H9 (cell line): ENCODE results near the gene ERC1. TPM values are rescaled to one million over a fixed set of nuclear protein-coding genes. Genes with fewer than 3 reads are reported as not detected.

Experiments used
- DNase-seq: peaks from one replicate; pipeline ENCODE4 v3.0.0-alpha.2; 2017
- H2AFZ ChIP-seq: one replicate; pipeline ENCODE4 v1.6.1; 2013; ENCODE audit warnings: mild to moderate bottlenecking, low read length, control low read depth, moderate library complexity
- H2AK5ac ChIP-seq: 2 replicates; pipeline ENCODE4 v1.6.1; 2013; ENCODE audit warnings: low read length, control low read depth, mixed read lengths; ENCODE audit not compliant: insufficient read length
- H2BK120ac ChIP-seq: one replicate; pipeline ENCODE4 v1.6.1; 2013; ENCODE audit warnings: low read depth, mild to moderate bottlenecking, low read length, control low read depth, inconsistent platforms; ENCODE audit not compliant: poor library complexity, severe bottlenecking
- H2BK12ac ChIP-seq: 2 replicates; pipeline ENCODE4 v1.6.1; 2013; ENCODE audit warnings: low read length, control low read depth, mixed read lengths, low read depth; ENCODE audit not compliant: insufficient read length
- H2BK15ac ChIP-seq: 2 replicates; pipeline ENCODE4 v1.6.1; 2013; ENCODE audit warnings: low read depth, low read length, control low read depth
- H2BK20ac ChIP-seq: one replicate; pipeline ENCODE4 v1.6.1; 2013; ENCODE audit warnings: low read depth, mild to moderate bottlenecking, low read length, control low read depth, inconsistent platforms; ENCODE audit not compliant: poor library complexity, severe bottlenecking
- H2BK5ac ChIP-seq: 2 replicates; pipeline ENCODE4 v1.6.1; 2013; ENCODE audit warnings: low read length, control low read depth, mixed read lengths; ENCODE audit not compliant: insufficient read length
- H3K14ac ChIP-seq: 2 replicates; pipeline ENCODE4 v1.6.1; 2013; ENCODE audit warnings: low read length, control low read depth; ENCODE audit not compliant: insufficient read depth
- H3K18ac ChIP-seq: 2 replicates; pipeline ENCODE4 v1.6.1; 2013; ENCODE audit warnings: low read depth, mild to moderate bottlenecking, mixed read lengths, low read length, control low read depth; ENCODE audit not compliant: insufficient read length
- H3K23ac ChIP-seq: 2 replicates; pipeline ENCODE4 v1.6.1; 2013; ENCODE audit warnings: low read length, control low read depth, mixed read lengths, low read depth; ENCODE audit not compliant: insufficient read length
- H3K23me2 ChIP-seq: 2 replicates; pipeline ENCODE4 v1.6.1; 2013; ENCODE audit warnings: low read depth, mild to moderate bottlenecking, mixed read lengths, low read length, control low read depth; ENCODE audit not compliant: insufficient read length, poor library complexity, severe bottlenecking
- H3K27ac ChIP-seq: 2 replicates; pipeline ENCODE4 v1.5.1; 2013; ENCODE audit warnings: low read length, control low read depth, mixed read lengths, low read depth; ENCODE audit not compliant: insufficient read length
- H3K27me3 ChIP-seq: 2 replicates; pipeline ENCODE4 v1.6.1; 2013; ENCODE audit warnings: low read length, control low read depth, inconsistent platforms; ENCODE audit not compliant: insufficient read depth
- H3K4ac ChIP-seq: 2 replicates; pipeline ENCODE4 v1.6.1; 2013; ENCODE audit warnings: low read depth, mild to moderate bottlenecking, control low read depth, inconsistent platforms, low read length, moderate library complexity
- H3K4me1 ChIP-seq: 2 replicates; pipeline ENCODE4 v1.6.1; 2013; ENCODE audit warnings: low read length, control low read depth, inconsistent platforms; ENCODE audit not compliant: insufficient read depth
- H3K4me2 ChIP-seq: 2 replicates; pipeline ENCODE4 v1.6.1; 2013; ENCODE audit warnings: low read length, control low read depth, mixed read lengths; ENCODE audit not compliant: insufficient read length, insufficient read depth
- H3K56ac ChIP-seq: 2 replicates; pipeline ENCODE4 v1.6.1; 2013; ENCODE audit warnings: low read depth, mild to moderate bottlenecking, mixed read lengths, low read length, control low read depth; ENCODE audit not compliant: insufficient read length
- H3K79me1 ChIP-seq: 2 replicates; pipeline ENCODE4 v1.6.1; 2013; ENCODE audit warnings: low read depth, mild to moderate bottlenecking, moderate library complexity, low read length, control low read depth, inconsistent platforms; ENCODE audit not compliant: insufficient read depth, poor library complexity, severe bottlenecking
- H3K79me2 ChIP-seq: 2 replicates; pipeline ENCODE4 v1.6.1; 2013; ENCODE audit warnings: low read length, control low read depth, inconsistent platforms; ENCODE audit not compliant: insufficient read depth
- H3K9ac ChIP-seq: 2 replicates; pipeline ENCODE4 v1.6.1; 2013; ENCODE audit warnings: low read length, control low read depth, mixed read lengths; ENCODE audit not compliant: insufficient read length; ENCODE audit errors: extremely low read depth
- H3K9me3 ChIP-seq: one replicate; pipeline ENCODE4 v1.6.1; 2013; ENCODE audit warnings: low read depth, low read length, inconsistent platforms; ENCODE audit not compliant: control insufficient read depth
- H3T11ph ChIP-seq: one replicate; pipeline ENCODE4 v1.6.1; 2013; ENCODE audit warnings: mild to moderate bottlenecking, low read length, control low read depth, inconsistent platforms
- H4K20me1 ChIP-seq: one replicate; pipeline ENCODE4 v1.6.1; 2013; ENCODE audit not compliant: control insufficient read depth, insufficient read length, insufficient read depth
- H4K5ac ChIP-seq: 2 replicates; pipeline ENCODE4 v1.6.1; 2013; ENCODE audit warnings: low read depth, mild to moderate bottlenecking, mixed read lengths, low read length, control low read depth; ENCODE audit not compliant: insufficient read length
- H4K8ac ChIP-seq: replicated peaks from 2 replicates; pipeline ENCODE4 v1.6.1; 2013; ENCODE audit warnings: low read length, control low read depth, mixed read lengths, low read depth; ENCODE audit not compliant: insufficient read length
- H4K91ac ChIP-seq: 2 replicates; pipeline ENCODE4 v1.6.1; 2013; ENCODE audit warnings: low read depth, mild to moderate bottlenecking, moderate library complexity, mixed read lengths, low read length, control low read depth; ENCODE audit not compliant: insufficient read length
- H3K27ac Mint-ChIP-seq, 3 experiments: 2 replicates in 2 of 3; 3 replicates in 1 of 3; pipeline ENCODE4 v1.8.0; 2020 to 2021; ENCODE audit warnings: mixed read lengths in 3 of 3, mild to moderate bottlenecking in 1 of 3, moderate library complexity in 1 of 3
- H3K27me3 Mint-ChIP-seq: 2 replicates; pipeline ENCODE4 v1.8.0; 2021; ENCODE audit warnings: low read depth, mild to moderate bottlenecking, moderate library complexity, mixed read lengths
- H3K36me3 Mint-ChIP-seq, 3 experiments: 2 replicates in 2 of 3; 3 replicates in 1 of 3; pipeline ENCODE4 v1.8.0; 2020 to 2021; ENCODE audit warnings: low read depth in 3 of 3, mixed read lengths in 3 of 3; ENCODE audit not compliant: insufficient read depth in 1 of 3
- H3K4me1 Mint-ChIP-seq, 2 experiments: 2 replicates each; pipeline ENCODE4 v1.8.0; 2020; ENCODE audit warnings: mixed read lengths in 2 of 2
- H3K4me3 Mint-ChIP-seq, 2 experiments: 2 replicates in 1 of 2; 3 replicates in 1 of 2; pipeline ENCODE4 v1.8.0; 2020 to 2021; ENCODE audit warnings: mild to moderate bottlenecking in 2 of 2, mixed read lengths in 2 of 2, moderate library complexity in 1 of 2
- H3K9me3 Mint-ChIP-seq, 2 experiments: 2 replicates in 1 of 2; 3 replicates in 1 of 2; pipeline ENCODE4 v1.8.0; 2020; ENCODE audit warnings: mild to moderate bottlenecking in 2 of 2, mixed read lengths in 2 of 2, moderate library complexity in 1 of 2
- CTCF ChIP-seq: fragments of 200-600 bp; sonication (generic); conservative IDR thresholded peaks from 3 replicates; pipeline ENCODE4 v1.8.0; 2021; ENCODE audit warnings: antibody characterized with exemption, mild to moderate bottlenecking
- WGBS: extraction: QIAGEN DNeasy Blood & Tissue Kit; methylation state at CpG from one replicate; pipeline ENCODE4 v1.1.7; 2013; ENCODE audit warnings: missing lambda C conversion rate, low lambda C conversion rate, mixed read lengths; ENCODE audit not compliant: insufficient read length; ENCODE audit errors: extremely low coverage; 5-methylcytosine and 5-hydroxymethylcytosine counted together
- total RNA-seq: library from RNA; stranded (reverse); gene quantifications from 2 replicates; pipeline ENCODE4 v1.2.1, GENCODE V29; 2021

Gene ERC1
- total RNA-seq, 1 experiment from 2014 or later, result 51.2 TPM

GRCh38 chr12:1195513-1195912, 204.5 kb downstream of the ERC1 start:
- Histone ChIP-seq H3K14ac (no peak overlapping the region), H2BK120ac (no peak overlapping the region), H3T11ph (no peak overlapping the region), H3K23ac (no peak overlapping the region), H3K4ac (no peak overlapping the region), H3K27ac (no peak overlapping the region), H2AFZ (no peak overlapping the region), H3K23me2 (no peaks in the 10 kb centered on the region), H4K8ac (no peak overlapping the region), H4K20me1 (no peaks in the 10 kb centered on the region), H2BK20ac (no peak overlapping the region), H2BK5ac (no peak overlapping the region), H4K91ac (no peak overlapping the region), H2AK5ac (no peak overlapping the region), H3K4me1 (0 out of 2 replicates have a peak, but pooled peaks cover 3% of the 10 kb centered on the region), H4K5ac (no peak overlapping the region), H3K79me1 (no peaks in the 10 kb centered on the region), H2BK12ac (no peak overlapping the region), H3K4me2 (no peak overlapping the region), H3K27me3 (no peaks in the 10 kb centered on the region), H3K79me2 (no peaks in the 10 kb centered on the region), H3K9me3 (no peaks in the 10 kb centered on the region), H3K56ac (no peak overlapping the region), H3K9ac (no peak overlapping the region), H3K18ac (no peak overlapping the region), H2BK15ac (no peak overlapping the region)
- TF ChIP-seq CTCF, result no peak
- peaks cover 27 to 53% (median 43%) of the 10 kb centered on the region in 3 experiments for H3K36me3 Mint-ChIP-seq
- no peak for DNase-seq
- H3K4me1 Mint-ChIP-seq, result peaks cover 17 to 25% of the 10 kb centered on the region in 2 experiments
- H3K27ac Mint-ChIP-seq, result no peak overlapping the region
- no CpG with 5 or more reads among the region's 4 CpGs for WGBS
- H3K4me3 Mint-ChIP-seq, result no peak overlapping the region
- H3K27me3 Mint-ChIP-seq, result no peaks in the 10 kb centered on the region
- H3K9me3 Mint-ChIP-seq, result peaks cover 18 to 30% of the 10 kb centered on the region in 2 experiments; a peak in 4 of 5 replicates
